M059J (cell line): Measurements from ENCODE around the gene CLEC16A. TPM values are rescaled to one million over a fixed set of nuclear protein-coding genes. Genes with fewer than 3 reads are reported as not detected.
A peak's percentile ranks its signal among the peaks of the same experiment; 100 is the strongest.
"Not testable (repeated sequence)": the region's sequence is repeated elsewhere in the genome, so short reads cannot be mapped to it uniquely, and the experiment has no call there.

ENCODE experiments used
- DNase-seq: peaks from one replicate; pipeline ENCODE4 v3.0.0-alpha.2; 2012; ENCODE audit warnings: low read depth
- total RNA-seq: library from RNA; depleted of rRNA; stranded (reverse); fragments of >200 nt; shearing (Covaris generic); gene quantifications from 2 replicates; pipeline ENCODE4 v1.2.3, GENCODE V29; 2014

The CLEC16A gene
- total RNA-seq, 1 experiment from 2014 or later, result 15.6 TPM

GRCh38 chr16:10925285-10925684, 19.1 kb upstream of the CLEC16A start:
- not testable (repeated sequence) for DNase-seq

GRCh38 chr16:10926094-10926493, 18.3 kb upstream of the CLEC16A start:
- DNase-seq, result no peak

DNA sequence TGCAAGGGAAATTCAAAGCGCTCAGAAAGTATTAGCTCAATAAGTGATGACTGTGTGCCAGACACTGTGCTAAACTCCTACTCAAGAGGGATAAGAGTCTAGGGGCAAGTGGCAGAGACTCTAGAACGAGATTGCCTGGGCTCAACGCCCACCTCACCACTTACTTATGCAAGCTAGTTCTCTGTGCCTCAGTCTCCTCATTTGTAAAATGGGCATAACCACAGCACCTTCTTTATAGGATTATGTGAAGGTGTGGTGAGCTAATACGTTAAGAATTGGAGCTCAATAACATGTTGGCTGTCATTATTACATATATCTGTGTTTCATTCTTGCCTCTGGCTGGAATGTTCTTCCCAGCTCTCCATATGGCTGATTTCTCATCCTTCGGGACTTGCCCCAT, 17.5 kb upstream of the CLEC16A start:
- DNase-seq, result no peak

DNA sequence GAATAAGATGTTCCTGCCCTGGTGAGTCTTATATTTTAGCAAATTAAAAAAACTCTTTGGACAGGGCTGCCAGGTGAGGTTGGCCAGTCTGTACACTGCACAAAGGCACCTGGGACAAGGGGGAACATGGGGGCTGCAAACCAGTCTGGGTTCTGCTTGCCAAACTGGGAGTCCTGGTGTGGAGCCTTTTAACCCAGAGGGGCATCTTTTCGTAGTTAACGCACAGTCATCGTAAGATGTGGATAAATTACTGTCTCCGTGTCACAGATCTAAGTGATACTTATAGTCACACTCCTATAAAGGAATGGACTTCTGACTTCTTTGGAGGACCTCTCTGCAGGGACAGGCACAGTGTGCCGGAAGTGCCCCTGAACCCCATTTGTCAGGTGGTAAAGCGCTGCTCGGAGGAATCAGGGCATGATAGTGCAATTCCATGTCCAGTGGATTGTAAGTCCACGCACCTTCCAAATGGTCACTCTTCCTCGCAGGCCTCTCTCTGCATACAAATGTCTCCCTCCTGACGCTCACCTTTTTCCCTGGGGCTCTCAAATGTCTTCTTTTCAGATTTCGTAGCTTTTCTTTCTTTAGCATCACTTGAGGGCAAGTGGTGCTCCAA, 16.8 kb upstream of the CLEC16A start:
- no peak for DNase-seq

DNA sequence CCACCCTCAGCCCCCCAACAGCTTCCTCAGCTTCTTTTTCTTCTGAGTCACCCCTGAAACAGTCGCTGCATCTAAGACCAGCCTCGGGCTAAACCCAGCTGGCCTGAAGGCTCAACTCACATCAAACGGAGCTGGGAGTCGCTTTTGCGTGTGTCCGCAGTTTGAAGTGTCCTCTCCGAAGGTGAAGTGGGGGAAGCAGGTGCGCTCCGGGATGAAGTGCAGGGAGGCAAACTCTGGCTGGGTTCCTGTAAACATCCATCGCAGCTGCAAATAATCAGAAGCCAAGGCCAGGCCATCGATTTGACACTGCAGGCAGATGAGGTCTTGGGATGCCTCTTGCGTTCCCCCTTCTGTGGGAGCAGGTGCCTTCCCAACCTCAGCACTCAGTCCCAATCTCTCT, 15.3 kb upstream of the CLEC16A start:
- DNase-seq, result not testable (repeated sequence)

GRCh38 chr16:10929853-10930754, 14.3 kb upstream of the CLEC16A start:
- peak; percentile 26 for DNase-seq

DNA sequence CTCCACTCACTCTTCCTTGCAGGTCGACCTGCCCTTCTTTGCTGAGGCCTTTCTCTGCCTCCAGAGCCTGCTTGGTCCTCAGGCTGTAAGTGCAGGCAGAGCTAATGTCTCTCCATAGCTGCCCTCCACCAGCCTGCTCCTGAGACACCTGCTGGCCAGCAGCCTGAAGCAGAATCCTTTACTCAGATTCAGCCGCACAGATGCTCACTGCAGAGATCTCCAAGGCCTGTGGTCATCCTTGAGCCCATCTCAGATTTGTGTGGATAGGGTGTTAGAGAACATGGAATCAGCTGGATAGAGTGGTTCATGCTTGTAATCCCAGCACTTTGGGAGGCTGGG, 13.6 kb upstream of the CLEC16A start:
- no peak for DNase-seq

DNA sequence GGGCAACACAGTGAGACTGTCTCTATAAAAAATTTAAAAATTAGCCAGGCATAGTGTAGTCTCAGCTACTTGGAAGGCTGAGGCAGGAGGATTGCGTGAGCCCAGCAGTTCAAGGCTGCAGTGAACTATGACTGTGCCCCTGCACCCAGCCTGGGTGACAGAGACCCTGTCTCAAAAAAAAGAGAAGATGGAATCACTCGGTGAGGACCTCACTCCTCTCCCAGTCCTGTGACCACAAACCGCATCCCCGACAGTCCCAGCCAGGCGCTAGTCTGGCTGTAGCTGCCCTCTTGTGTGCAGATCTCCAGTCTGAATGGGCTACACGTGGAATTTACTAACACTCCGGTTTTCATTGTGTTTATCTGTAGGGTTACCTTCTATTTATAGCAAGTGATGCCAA, 13.2 kb upstream of the CLEC16A start:
- no peak for DNase-seq

DNA sequence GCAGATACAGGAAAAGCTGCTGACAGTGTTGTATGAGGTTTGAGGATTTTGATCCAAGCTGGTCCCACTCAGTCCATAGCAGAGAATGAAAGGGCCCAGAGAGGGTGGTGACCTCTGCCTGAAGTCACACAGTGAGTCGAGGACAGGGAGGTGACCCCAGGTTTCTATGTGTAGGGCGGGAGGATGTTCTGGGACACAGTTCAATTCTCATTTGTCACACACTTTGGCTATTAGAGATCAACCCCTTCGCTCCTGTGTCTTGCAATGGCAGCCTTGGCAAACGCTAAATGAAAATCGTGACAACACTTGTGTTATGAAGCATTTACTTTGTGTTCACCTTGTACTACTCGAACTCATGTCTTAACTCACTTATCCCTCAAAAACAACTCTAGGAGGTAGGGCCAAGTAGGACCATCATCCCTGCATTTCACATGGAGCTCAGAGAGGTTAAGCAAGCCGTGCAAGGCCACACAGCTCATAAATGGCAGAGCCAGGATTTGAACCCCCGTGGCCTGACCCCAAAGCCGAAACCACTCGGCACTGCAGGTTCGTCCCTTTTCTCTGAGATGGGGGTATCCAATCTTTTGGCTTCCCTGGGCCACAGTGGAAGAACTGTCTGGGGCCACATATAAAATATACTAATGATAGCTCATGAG, 12.3 kb upstream of the CLEC16A start:
- DNase-seq, result no peak

DNA sequence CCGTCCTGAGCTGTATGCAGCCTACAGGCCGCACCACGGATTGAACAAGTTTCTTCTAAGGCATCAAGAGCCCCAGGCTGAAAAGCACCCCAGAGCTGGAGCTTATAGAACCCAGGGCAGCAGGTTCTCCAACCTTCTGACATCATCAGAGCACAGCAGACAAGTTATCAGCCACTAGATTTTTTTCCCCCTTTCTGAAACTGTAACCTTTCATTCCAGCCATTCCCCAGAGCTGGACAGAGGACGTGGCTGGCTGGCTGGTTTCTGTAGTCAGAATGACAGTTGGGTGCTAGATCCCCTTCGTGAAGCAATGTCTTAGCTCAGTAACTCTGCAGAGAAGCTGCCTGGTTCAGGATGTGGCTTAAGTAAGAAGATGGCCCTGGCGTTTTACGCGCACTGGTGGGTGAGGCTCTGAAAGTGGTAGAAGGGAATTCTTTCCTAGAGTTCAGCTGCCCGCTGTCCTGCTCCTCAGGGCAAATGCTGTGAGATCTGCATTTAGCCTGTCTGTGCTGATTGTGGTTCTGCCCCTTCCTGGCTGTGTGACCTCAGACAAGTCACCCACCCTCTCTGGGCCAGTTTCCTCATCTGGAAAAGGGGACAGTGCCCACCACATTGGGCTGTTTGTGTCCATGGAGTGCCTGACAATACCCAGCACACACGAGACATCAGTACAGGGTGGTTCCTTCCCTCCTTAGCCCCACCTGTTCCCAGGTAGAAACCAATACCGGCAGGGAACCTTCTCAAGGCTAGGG, 11.2 kb upstream of the CLEC16A start:
- DNase-seq, result no peak

DNA sequence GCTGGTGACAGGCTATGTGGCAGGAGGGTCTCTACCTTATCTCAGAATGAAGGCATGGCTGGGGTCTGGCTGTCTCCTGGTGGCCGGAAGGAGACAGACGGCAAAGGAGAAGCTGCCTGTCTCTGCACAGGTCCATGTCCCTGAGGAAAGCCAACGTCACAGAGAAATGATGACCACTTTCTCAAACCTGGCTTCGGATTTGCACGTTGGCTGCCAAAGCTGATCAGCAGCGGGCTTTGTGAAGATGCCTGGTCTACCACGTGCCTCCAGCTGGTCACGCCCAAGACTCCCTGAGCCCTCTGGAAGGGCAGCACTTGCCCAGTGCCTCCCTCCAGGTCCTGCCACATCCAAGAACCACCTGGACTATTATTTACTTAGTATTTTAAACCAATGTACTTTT, 10.5 kb upstream of the CLEC16A start:
- DNase-seq, result no peak

GRCh38 chr16:10934325-10935107, 9.8 kb upstream of the CLEC16A start:
- DNase-seq, result no peak

- no peak for DNase-seq
Measured at GRCh38 chr16:10935226-10935915, 9.0 kb upstream of the CLEC16A start.

DNA sequence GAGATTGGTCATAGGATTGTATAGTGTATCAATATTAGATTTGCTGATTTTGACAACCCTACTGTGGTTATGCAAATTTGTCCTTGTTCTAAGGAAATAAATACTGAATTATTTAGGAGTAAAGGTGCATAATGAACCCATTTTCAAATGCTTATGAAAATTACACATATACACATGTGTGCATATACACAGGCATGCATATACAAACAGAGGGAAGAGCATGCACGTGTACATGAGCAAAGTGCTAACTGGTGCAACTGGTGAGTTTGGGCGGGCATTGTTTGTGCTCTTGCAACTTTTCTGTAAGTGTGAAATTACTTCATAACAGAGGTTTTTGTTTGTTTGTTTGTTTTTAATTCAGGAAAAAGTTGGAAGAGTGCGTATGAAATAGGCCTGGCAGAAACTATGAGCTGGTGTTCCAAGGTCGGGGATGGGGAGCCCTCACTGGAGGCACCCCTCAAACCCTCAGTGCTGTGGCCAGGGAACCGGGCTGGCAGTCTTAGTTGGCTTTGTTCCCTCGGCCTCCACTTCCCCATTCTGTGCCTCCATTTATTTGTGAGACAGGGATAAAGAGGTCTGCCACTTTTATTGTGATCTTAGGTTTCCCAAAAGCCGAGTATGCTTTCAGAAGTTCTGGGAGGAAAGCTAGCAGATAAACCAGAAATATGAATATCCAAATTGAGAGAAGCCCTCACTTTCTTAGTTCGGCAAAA, 7.9 kb upstream of the CLEC16A start:
- DNase-seq, result no peak

DNA sequence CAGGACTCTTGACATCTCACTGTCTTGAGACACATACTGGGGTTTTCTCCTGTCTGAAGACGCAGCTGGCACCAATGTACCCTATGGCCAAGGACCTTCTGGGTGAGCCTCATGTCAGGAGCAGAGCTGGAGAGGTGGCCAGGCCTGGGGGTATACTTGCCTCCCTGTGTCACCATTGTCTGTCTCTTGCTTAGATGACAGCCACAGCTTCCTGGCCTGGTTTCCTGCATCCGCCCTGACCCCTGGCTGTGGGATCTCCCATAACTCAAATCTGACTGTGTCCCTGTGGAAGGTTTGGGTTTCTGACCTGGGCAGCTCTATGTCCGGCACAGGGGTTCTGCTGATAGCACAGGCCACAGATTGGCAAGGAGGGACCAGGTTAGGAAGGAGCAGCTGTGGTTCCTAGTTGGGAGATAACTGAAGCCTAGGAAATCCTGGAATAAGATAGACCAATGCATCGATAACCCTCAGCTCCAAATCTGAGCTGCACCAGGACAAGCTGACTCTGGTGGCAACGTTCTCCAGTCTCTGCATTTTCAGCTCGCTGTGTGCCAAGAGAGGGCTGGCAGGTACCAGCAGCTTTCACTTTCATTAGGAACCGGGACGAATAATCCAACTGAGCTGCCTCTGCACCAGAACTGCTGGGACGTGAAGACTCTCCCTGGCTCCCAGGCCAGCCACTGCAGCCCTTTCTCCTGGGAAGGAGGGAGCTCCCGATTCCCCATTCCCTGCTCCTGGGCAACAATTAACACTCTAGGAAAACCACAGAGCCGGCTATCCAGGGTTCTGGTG, 7.1 kb upstream of the CLEC16A start:
- DNase-seq, result no peak

DNA sequence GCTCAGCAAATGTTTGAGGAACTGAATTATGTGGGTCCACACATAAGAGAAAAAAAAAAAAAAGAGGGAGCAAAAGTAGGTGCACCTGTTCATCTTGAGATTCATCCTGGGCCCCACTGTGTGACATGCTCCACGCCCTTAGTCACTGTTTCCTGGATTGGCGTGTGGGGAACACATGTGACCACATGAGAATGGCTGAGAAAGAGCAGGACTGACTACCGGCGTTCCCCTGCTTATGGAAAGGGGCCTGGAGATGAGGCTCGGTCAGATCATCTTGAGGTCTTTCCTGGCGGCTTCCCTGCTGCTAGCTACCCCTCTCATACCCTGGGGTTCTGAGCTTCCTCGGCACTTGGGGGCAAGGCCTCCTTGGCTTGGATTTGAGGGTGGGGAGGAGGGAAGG, 6.0 kb upstream of the CLEC16A start:
- no peak for DNase-seq

DNA sequence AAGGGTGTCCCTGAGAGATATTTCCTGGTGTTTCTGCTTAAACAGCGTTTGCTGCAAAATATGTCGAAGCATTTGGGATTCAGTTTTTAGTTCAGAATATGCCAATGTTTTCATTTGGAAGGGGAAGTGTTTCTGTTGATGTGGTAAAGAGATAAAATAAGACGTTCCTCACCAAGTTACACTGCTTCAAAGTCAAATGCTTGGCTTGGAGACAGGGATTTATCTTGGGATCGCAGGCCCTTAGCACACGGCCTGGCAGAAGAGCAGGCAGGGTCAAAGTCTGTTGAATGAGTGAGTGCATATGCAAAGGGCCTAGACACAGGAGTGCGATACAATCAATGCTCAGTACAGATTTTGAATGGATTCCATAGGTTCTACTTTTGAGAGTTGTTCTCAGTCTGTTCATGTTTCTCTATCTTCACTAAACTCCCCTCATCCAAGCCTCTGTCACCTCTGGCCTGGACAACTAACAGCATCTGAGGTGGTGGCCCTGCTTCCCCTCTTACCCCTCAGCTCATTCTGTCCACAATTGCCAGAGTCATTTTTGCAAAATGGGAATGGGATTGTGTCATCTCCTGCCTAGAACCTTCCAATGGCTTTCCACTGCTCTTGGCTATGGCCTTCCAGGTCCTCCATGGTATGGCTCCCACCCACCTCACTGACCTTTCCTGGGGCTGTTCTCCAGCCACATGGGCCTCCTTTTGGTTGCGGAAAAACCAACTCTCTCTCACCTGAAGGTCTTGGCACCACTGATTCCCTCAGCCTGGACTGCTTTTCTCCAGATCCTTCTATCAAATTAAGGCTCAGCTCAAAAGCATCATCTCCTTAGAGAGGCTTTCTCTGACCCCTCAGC, 5.3 kb upstream of the CLEC16A start:
- DNase-seq, result no peak

DNA sequence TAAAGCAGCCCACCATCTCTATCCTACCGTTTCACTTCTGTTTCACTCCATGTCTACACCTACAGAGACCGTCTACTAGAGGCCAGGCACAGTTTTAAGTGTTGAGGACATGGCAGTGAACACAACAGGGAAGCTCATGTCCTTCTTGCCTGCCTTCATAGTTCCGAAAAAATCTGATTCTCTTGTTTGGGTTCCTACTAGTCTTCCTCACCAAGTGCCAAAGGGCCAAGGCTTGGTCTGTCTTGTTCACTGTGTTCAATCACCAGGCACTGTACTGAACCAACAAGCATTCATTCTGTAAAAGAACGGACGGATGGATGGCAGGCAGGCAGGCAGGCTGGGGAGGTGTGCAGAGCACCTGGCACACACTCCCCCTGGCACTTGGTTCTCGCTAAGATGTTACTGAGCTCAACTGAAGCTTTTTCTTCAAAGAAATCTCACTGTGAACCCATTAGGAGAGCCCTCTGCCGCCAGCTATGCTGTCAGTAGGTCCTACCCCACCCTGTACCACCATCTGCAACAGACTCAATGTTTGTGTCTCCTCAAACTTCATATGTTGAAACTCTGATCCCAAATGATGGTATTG, 4.6 kb upstream of the CLEC16A start:
- no peak for DNase-seq
